ENCODE data around the gene PBLD.

DNA sequence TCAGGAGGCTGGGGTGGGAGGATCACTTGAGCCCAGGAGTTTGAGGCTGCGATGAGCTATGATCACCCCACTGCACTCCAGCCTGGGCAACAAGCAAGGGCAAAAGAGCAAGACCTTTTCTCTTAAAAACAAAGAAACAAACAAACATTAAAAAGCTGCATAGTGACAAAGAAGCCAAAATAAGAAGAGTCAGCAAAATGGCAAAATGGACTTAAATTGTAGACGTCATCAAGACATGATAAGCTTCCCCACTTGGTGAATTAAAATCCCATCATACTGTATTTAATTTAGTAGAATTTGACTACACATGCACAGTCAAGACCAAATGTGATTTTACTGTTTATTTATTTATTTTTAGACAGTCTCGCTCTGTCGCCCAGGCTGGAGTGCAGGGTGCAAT, 52.0 kb downstream of the PBLD start:
- TF ChIP-seq, protein P1, sequence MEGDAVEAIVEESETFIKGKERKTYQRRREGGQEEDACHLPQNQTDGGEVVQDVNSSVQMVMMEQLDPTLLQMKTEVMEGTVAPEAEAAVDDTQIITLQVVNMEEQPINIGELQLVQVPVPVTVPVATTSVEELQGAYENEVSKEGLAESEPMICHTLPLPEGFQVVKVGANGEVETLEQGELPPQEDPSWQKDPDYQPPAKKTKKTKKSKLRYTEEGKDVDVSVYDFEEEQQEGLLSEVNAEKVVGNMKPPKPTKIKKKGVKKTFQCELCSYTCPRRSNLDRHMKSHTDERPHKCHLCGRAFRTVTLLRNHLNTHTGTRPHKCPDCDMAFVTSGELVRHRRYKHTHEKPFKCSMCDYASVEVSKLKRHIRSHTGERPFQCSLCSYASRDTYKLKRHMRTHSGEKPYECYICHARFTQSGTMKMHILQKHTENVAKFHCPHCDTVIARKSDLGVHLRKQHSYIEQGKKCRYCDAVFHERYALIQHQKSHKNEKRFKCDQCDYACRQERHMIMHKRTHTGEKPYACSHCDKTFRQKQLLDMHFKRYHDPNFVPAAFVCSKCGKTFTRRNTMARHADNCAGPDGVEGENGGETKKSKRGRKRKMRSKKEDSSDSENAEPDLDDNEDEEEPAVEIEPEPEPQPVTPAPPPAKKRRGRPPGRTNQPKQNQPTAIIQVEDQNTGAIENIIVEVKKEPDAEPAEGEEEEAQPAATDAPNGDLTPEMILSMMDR (IDR thresholded peaks at IDR 0.05), result no peak
- TF ChIP-seq POLR2A (IDR thresholded peaks at IDR 0.05), result no peak

All from esophagus squamous epithelium (tissue), 4 donors.